ENCODE data around the gene ANKZF1.
A peak's percentile ranks its signal among the peaks of the same experiment; 100 is the strongest.
"Not testable (repeated sequence)": the region's sequence is repeated elsewhere in the genome, so short reads cannot be mapped to it uniquely, and the experiment has no call there.

ANKZF1 gene, protein sequence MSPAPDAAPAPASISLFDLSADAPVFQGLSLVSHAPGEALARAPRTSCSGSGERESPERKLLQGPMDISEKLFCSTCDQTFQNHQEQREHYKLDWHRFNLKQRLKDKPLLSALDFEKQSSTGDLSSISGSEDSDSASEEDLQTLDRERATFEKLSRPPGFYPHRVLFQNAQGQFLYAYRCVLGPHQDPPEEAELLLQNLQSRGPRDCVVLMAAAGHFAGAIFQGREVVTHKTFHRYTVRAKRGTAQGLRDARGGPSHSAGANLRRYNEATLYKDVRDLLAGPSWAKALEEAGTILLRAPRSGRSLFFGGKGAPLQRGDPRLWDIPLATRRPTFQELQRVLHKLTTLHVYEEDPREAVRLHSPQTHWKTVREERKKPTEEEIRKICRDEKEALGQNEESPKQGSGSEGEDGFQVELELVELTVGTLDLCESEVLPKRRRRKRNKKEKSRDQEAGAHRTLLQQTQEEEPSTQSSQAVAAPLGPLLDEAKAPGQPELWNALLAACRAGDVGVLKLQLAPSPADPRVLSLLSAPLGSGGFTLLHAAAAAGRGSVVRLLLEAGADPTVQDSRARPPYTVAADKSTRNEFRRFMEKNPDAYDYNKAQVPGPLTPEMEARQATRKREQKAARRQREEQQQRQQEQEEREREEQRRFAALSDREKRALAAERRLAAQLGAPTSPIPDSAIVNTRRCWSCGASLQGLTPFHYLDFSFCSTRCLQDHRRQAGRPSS

DNA sequence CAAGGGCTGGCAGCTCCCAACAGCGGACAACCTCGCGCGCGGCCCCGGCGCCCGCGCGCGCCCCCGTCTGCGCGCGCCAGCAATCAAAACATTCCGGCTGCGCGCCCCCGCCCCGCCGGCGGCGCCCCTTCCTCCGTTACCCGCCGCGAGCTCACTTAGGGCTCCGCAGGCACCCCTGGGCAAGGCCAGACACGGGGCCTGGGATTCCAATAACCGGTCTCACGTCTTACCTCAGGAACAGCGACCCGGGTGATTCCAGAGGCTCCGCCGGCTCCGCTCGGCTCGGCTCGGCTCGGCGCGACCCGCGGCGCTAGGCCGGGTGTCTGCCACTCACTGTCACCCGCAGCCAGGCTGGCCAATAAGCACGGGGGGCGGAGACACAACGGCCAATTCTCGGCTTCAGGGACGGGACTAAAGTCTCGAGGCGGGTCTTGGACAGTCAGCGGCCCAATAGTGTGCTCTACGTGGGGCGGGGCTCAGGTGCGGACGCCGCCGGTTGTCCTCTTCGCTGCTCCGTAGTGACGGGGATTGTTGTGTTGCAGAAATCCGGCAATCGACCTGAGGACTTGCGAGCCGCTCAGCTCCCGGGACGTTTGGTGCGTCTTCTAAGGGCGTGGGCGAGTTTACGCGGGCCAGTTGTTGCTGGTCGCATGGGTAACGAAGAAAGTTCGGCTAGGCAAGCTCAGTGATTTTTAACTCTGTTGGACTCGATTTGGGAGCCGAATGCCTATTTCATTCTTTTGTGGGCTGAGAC, at the start of gene ANKZF1, which contains the start of gene ATG9A:
TSS of gene ANKZF1 (plus strand) at position 502 of the 754 bp plus-strand sequence. CDS start 452 bp downstream, outside the sequence.
TSS of gene ATG9A (minus strand) at position 332 of the 754 bp plus-strand sequence. CDS start 1,612 bp downstream, outside the sequence.
- peak; percentile 54 for DNase-seq

DNA sequence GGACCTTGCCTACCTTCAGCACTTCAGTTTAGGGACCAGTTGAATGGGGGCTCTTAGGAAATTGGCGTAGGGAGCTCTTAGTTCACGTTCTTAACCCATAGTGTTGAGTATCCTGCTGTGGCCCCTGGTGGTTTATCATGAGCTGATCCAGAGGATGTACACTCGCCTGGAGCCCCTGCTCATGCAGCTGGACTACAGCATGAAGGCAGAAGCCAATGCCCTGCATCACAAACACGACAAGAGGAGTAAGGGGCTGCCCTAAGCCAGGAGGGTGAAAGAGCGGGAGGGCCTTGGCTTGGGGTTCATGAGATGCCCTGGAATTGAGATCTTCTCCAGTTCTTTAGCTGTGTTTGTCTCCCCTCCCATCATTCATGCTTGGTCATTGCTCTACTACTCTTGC, 48.6 kb upstream of the ANKZF1 start:
- DNase-seq: no peak

DNA sequence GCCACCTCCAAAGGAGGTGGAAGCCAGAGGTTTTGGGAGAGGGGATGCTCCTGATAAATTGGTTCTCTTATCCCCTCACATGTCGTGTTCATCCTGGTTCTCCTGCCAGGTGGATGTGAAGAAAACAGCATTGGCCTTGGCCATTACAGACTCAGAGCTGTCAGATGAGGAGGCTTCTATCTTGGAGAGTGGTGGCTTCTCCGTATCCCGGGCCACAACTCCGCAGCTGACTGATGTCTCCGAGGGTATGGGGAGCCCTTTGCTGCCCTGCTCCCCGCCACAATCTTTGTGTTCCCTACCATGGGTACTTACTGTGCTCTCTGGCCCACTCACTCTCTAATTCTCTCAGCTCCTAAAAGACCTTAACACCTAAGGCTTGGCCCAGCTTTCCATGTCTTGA, 48.1 kb upstream of the ANKZF1 start:
- DNase-seq: no peak

DNA sequence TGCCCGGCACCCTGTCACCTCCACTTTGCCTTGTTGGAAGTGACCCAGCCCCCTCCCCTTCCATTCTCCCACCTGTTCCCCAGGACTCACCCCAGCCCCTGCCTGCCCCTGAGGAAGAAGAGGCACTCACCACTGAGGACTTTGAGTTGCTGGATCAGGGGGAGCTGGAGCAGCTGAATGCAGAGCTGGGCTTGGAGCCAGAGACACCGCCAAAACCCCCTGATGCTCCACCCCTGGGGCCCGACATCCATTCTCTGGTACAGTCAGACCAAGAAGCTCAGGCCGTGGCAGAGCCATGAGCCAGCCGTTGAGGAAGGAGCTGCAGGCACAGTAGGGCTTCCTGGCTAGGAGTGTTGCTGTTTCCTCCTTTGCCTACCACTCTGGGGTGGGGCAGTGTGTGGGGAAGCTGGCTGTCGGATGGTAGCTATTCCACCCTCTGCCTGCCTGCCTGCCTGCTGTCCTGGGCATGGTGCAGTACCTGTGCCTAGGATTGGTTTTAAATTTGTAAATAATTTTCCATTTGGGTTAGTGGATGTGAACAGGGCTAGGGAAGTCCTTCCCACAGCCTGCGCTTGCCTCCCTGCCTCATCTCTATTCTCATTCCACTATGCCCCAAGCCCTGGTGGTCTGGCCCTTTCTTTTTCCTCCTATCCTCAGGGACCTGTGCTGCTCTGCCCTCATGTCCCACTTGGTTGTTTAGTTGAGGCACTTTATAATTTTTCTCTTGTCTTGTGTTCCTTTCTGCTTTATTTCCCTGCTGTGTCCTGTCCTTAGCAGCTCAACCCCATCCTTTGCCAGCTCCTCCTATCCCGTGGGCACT, 47.1 kb upstream of the ANKZF1 start:
- DNase-seq: no peak

DNA sequence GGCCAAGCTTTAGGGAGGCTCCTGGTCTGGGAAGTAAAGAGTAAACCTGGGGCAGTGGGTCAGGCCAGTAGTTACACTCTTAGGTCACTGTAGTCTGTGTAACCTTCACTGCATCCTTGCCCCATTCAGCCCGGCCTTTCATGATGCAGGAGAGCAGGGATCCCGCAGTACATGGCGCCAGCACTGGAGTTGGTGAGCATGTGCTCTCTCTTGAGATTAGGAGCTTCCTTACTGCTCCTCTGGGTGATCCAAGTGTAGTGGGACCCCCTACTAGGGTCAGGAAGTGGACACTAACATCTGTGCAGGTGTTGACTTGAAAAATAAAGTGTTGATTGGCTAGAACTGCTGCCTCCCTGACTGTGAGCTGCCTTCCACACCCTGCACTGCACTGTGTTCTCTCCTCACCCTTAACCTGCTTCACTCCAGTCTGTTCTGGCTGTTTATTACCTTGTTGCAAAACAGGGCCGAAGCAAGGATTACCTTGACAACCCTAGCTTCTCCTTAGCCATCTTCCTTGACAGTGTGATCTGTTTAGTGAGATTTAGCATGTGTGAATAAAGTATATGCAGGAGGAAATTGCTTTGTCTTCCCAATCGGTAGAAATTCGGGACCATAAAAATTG, 46.3 kb upstream of the ANKZF1 start:
- no peak for DNase-seq

DNA sequence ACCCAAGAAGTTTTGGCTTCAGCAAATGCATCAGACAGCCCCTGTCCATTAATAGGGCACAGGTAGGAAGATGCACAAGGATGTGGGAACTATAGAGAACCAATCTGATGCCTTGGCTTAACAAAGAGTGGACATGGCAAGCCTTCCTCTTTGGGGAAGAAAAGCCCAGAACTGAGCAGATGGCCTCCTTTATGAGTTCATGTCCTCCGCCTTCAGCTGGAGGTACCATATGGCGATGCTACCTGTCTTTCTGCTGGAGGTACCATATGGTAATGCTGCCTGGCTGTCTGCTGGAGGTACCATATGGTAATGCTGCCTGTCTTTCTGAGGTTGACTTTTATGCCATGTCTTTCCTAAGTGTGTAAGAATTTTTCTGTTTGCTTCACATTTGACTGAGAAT, 45.5 kb upstream of the ANKZF1 start:
- DNase-seq: no peak

DNA sequence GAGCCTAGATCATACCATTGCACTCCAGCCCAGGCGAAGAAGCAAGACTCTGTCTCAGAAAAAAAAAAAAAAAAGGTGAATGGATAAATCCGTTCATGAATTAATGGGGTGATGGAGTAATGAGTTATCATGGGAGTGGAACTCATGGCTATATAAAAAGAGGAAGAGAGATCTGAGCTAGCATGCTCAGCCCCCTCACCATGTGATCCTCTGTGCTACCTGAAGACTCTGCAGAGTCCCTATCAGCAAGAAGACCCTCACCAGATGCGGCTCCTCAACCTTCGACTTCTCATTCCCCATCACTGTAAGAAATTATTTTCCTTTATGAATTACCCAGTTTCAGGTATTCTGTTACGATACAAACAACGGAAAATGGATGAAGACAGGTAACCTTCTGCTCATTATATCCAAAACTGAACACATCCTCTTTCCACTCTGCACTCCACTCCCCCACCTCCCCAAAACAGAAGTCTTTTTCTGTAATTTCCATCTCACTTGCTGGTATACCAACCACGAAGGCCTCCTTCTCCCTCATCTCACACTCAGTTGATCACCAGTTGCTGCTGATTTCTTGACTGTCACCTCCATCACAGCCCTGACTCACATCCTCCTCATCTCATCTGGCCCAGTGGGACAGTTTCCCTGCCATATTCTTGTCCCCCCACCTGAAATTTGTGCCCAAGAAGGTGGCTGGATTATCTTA, 42.7 kb upstream of the ANKZF1 start:
- no peak for DNase-seq

DNA sequence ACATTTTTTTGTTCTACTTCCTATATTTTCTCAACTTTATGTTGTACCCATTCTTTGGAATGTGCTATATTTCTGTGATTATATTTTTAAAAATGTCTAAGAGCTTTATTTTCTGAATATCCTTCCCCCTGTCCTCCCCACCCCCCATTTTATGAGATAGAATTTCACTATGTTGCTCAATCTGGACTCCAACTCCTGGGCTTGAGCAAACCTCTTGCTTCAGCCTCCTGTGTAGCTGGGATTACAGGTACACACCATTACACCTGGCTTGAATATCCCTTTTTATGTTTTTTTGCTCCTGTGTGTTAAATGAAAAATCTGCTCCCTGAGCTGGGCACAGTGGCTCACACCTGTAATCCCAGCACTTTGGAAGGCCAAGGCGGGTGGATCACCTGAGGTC, 32.2 kb upstream of the ANKZF1 start:
- DNase-seq: no peak

DNA sequence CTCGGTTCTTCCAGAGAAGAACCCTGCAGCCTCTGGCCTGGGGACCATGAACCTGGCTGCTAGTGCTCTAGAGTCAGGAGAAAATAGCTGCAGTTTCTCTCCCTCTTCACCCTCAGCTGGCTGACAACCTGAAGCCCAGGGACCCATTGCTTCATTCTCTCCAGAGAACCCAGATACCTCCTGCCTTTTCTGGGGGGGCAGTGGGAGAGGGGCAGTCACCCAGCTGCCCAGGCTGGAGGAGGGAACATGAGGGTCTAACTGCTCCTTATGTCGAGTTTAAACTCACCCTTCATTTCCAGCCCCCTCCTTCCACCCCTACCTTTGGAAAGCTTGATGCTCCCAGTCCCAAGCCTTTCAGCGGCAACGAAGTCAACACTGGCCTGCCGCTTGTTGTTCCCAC, 30.6 kb upstream of the ANKZF1 start:
- no peak for DNase-seq

DNA sequence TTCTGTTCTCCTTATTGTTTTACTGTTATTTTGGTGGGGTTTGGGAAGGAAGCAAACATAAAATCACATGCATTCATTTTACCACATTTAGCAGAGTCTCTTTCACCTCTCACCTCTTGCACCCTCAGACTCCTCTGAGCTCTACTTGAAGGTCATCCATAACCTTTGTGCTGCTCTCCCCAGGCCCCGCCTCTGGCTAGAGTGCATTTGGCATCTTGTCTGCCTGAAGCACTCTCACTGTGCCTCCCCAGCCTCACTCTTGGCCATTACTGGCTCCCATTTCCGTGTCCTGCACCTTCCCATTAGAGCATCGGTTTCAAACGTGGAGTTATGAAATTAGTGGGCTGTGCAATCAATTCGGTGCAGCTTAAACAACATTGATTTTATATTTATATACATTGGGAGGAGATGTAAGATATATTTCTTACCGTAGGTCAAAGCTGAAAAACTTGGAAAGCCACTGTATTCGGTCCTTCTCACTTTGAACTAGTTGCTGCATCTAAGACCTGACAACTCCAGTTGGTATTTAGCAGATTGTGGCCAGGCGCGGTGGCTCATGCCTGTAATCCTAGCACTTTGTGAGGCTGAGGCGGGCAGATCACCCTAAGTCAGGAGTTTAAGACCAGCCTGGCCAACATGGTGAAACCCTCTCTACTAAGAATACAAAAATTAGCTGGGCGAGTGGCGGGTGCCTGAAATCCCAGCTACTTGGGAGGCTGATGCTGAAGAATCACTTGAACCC, 30.0 kb upstream of the ANKZF1 start:
- DNase-seq: no peak

DNA sequence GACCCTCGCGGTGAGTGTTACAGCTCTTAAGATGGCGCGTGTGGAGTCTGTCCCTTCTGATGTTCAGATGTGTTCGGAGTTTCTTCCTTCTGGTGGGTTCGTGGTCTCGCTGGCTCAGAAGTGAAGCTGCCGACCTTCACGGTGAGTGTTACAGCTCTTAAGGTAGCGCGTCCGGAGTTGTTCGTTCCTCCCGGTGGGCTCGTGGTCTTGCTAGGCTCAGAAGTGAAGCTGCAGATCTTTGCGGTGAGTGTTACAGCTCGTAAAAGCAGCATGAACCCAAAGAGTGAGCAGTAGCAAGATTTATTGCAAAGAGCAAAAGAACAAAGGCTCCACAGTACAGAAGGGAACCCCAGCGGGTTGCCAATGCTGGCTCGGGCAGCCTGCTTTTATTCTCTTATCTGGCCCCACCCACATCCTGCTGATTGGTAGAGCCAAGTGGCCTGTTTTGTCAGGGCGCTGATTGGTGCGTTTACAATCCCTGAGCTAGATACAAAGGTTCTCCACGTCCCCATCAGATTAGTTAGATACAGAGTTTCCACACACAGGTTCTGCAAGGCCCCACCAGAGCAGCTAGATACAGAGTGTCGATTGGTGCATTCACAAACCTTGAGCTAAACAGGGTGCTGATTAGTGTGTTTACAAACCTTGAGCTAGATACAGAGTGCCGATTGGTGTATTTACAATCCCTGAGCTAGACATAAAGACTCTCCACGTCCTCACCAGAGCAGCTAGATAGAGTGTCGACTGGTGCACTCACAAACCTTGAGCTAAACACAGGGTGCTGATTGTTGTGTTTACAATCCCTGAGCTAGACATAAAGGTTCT, 28.9 kb upstream of the ANKZF1 start:
- not testable (repeated sequence) for DNase-seq

DNA sequence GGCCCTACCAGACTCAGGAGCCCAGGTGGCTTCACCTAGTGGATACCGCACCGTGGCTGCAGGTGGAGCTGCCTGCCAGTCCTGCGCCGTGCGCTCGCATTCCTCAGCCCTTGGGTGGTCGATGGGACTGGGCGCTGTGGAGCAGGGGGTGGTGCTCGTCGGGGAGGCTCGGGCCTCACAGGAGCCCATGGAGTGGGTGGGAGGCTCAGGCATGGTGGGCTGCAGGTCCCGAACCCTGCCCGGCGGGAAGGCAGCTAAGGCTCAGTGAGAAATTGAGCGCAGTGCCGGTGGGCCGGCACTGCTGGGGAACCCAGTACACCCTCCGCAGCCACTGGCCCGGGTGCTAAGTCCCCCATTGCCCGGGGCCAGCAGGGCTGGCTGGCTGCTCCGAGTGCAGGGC, 28.3 kb upstream of the ANKZF1 start:
- DNase-seq: not testable (repeated sequence)

DNA sequence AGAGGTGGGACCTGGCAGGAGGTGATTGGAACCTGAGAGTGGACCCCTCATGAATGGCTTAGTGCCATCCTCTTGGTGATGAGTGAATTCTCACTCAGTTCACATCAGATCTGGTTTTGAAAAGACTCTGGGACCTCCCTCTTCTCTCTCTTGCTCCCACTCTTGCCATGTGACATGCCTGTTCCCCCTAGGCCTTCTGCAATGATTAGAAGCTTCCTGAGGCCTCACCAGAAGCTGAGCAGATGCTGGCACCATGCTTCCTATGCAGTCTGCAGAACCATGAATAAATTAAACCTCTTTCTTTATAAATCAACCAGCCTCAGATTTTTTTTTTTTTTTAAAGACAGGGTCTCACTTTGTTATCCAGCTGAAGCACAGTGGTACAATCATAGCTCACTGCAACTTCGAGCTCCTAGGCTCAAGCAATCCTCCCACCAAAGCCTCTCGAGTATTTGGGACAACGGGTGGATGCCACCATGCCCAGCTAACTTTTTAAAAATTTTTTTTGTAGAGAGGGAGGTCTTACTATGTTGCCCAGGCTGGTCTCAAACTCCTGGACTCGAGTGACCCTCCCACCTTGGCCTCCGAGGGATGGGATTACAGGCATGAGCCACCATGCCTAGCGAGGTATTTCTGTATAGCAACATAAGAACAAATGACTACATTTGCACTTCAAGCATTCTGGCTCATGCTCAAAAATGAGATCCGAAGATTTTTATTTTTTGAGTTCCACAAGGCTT, 25.0 kb upstream of the ANKZF1 start:
- DNase-seq: no peak

DNA sequence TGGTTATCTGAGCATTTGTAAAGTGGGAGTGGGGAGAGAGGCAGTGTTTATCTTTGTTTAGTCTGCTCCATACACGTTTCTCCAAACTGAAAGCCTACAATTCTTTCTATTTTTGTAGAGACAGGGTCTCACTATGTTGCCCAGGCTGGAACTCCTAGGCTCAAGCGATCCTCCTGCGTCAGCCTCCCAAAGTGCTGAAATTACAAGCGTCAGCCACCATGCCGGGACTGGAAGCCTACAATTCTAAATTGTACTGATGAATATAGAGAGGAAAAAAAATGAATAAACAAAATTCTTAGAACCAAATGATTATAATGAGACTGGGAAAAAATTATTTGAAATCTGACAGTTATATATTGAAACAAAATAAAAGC, 24.5 kb upstream of the ANKZF1 start:
- DNase-seq: no peak

DNA sequence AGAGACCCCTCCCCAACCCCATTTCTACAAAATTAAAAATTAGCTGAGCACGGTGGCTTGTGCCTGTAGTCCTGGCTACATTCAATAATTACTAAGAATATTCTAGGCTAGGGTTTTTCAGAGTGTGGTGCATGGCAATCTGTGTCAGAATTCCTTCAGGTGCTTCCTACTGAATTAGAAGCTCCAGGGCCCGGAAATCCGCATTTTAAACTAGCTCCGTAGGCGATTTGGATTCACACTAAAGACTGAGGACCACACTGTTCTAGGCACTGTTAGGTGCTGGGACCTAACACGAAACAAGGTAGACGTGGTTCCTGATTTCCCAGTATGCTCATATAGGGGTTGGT, 23.7 kb upstream of the ANKZF1 start:
- DNase-seq: no peak

DNA sequence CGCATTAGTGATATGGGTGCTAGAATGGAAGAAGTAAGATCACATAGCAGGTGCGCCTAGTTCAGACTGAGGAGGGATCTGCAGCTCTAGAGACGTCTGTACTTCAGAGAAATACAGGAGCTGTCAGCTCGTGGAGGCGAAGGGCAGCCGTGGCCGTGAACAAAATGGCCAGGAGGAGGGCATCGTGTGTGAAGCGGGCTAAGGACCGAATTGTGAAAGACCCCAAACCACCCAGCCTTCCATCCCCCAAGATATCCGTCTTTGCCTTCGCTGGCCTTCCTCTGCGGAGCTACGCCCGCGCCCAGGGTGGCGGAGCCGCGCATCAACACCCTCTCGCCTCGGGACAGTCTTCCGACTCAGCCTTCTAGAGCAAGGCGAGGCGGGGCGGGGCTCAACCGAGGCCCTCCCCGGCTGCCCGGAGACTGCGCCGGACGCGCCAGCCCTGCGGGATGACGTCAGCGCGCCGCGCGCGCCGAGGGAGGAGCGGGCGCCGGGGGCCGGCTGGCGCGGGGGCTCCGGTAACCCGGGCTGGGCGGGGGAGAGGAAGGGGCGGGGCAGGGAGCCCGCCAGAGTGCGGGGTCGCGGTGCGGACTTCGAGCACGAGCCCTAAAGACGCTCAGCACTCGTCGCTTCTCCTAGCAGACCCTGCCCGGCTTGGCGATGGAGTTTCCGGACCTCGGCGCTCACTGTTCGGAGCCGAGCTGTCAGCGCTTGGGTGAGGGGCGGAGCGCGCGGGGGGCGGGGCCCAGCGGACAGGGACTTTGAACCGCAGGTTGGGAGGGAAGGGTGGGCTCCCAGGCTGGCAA, 23.1 kb upstream of the ANKZF1 start, which contains the start of gene ZFAND2B:
TSS of gene ZFAND2B (plus strand) at position 455 of the 806 bp plus-strand sequence. CDS start at position 661, 206 bp downstream.
- DNase-seq: peak; percentile 74

DNA sequence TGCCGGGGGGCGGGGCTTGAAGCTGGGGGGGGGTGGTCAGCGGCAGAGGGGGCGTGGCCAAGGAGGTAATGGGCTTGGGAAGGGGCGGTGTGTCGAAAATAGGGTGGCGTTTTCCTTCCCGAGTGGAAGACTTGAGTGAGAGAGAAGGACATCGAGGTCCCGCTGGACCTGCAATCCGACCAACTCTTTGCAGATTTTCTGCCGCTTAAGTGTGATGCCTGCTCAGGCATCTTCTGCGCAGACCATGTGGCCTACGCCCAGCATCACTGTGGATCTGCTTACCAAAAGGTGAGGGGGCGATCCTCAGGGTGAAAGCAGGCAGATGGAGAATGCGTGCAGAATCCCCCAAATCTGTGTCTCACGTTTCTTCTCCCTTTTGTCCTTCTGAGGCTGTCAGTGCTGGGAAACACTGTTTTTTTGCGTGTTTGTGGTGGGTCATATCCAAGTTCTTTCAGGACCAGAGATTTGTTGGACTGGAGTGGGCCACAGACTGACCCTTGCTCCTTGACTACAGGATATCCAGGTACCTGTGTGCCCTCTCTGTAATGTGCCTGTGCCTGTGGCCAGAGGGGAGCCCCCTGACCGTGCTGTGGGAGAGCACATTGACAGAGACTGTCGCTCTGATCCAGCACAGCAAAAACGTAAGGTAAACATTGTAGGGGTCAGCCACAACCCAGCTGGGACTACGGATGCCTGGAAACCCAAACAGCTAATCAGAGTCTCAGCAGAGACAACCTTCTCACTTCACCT, 22.3 kb upstream of the ANKZF1 start:
- DNase-seq: no peak

Data from cortex of kidney (tissue), 1 donor.